WTC11 (cell line): ENCODE data around the gene ERVK3-1.
A peak's percentile ranks its signal among the peaks of the same experiment; 100 is the strongest.

ENCODE experiments used
- CTCF ChIP-seq: fragments of 200-600 bp; IDR thresholded peaks from 2 replicates; pipeline ENCODE4 v1.8.0; 2022; ENCODE audit warnings: antibody characterized with exemption
- ZNF317 ChIP-seq: sonication (generic); formaldehyde crosslinking; IDR thresholded peaks from 2 replicates; pipeline ENCODE4 v1.8.1; 2023; ENCODE audit warnings: low read depth, mild to moderate bottlenecking, moderate library complexity, missing genetic modification reagents, borderline replicate concordance

GRCh38 chr19:58362272-58362994 lies 57.3 kb downstream of the ERVK3-1 start, which contains the start of gene ZNF497:
- TF ChIP-seq ZNF317 (CRISPR knock-in tag) = 0 out of 2 replicates have a peak, but pooled peaks have one; percentile 26
- no peak for TF ChIP-seq CTCF
